Neural progenitor cell (in vitro differentiated cells): Measurements from ENCODE around the gene RIPOR3. TPM values are rescaled to one million over a fixed set of nuclear protein-coding genes. Genes with fewer than 3 reads are reported as not detected.
A peak's percentile ranks its signal among the peaks of the same experiment; 100 is the strongest.

Experiments
- DNase-seq: peaks from one replicate; pipeline ENCODE4 v3.0.0-alpha.2; 2016; ENCODE audit warnings: low spot score
- H2AFZ ChIP-seq: fragments of 200-600 bp; sonication (generic); replicated peaks from 2 replicates; pipeline ENCODE4 v1.6.1; 2016; ENCODE audit warnings: antibody characterized with exemption
- H3F3A ChIP-seq: fragments of 200-600 bp; sonication (generic); 2 replicates; pipeline ENCODE4 v1.6.1; 2016; ENCODE audit warnings: antibody characterized with exemption, low read depth
- H3K27ac ChIP-seq: fragments of 200-600 bp; sonication (generic); 2 replicates; pipeline ENCODE4 v1.5.1; 2016; ENCODE audit warnings: mild to moderate bottlenecking
- H3K27me3 ChIP-seq: fragments of 200-600 bp; sonication (generic); 2 replicates; pipeline ENCODE4 v1.6.1; 2016; ENCODE audit warnings: mild to moderate bottlenecking, moderate library complexity
- H3K36me3 ChIP-seq: fragments of 200-600 bp; sonication (generic); 2 replicates; pipeline ENCODE4 v1.5.1; 2016
- H3K4me1 ChIP-seq: fragments of 200-600 bp; sonication (generic); 2 replicates; pipeline ENCODE4 v1.6.1; 2016; ENCODE audit warnings: mixed run types
- H3K4me2 ChIP-seq: fragments of 200-600 bp; sonication (generic); 2 replicates; pipeline ENCODE4 v1.6.1; 2016
- H3K4me3 ChIP-seq: fragments of 200-600 bp; sonication (generic); 2 replicates; pipeline ENCODE4 v1.5.1; 2016
- H3K79me2 ChIP-seq: fragments of 200-600 bp; sonication (generic); 2 replicates; pipeline ENCODE4 v1.6.1; 2016; ENCODE audit warnings: low read depth
- H3K9ac ChIP-seq: fragments of 200-600 bp; sonication (generic); 2 replicates; pipeline ENCODE4 v1.6.1; 2016
- H3K9me3 ChIP-seq: fragments of 200-600 bp; sonication (generic); 2 replicates; pipeline ENCODE4 v1.5.1; 2016; ENCODE audit warnings: low read depth
- H4K20me1 ChIP-seq: fragments of 200-600 bp; sonication (generic); 2 replicates; pipeline ENCODE4 v1.6.1; 2016; ENCODE audit warnings: low read depth
- H3K27ac Mint-ChIP-seq: 3 replicates; pipeline ENCODE4 v1.8.0; 2021; ENCODE audit warnings: mixed read lengths
- H3K27me3 Mint-ChIP-seq: 2 replicates; pipeline ENCODE4 v1.8.0; 2022; ENCODE audit warnings: low read depth, mild to moderate bottlenecking, inconsistent platforms, moderate library complexity, mixed read lengths; ENCODE audit not compliant: insufficient read depth
- H3K36me3 Mint-ChIP-seq: 3 replicates; pipeline ENCODE4 v1.8.0; 2021; ENCODE audit warnings: mixed read lengths
- H3K4me1 Mint-ChIP-seq: 3 replicates; pipeline ENCODE4 v1.8.0; 2021; ENCODE audit warnings: mixed read lengths
- H3K4me3 Mint-ChIP-seq: 3 replicates; pipeline ENCODE4 v1.8.0; 2021; ENCODE audit warnings: mild to moderate bottlenecking, moderate library complexity, mixed read lengths
- H3K9me3 Mint-ChIP-seq: 3 replicates; pipeline ENCODE4 v1.8.0; 2020; ENCODE audit warnings: mixed read lengths
- EZH2 ChIP-seq: fragments of 200-600 bp; sonication (generic); IDR thresholded peaks from 2 replicates; pipeline ENCODE4 v1.6.1; 2017; ENCODE audit warnings: antibody characterized with exemption, mild to moderate bottlenecking, moderate library complexity
- EZH2phosphoT487 ChIP-seq: fragments of 200-600 bp; sonication (generic); IDR thresholded peaks from 2 replicates; pipeline ENCODE4 v1.6.1; 2017; ENCODE audit warnings: antibody characterized with exemption
- total RNA-seq: library from RNA; depleted of rRNA; stranded (reverse); fragments of >200 nt; gene quantifications from 2 replicates; pipeline ENCODE4 v1.2.3, GENCODE V29; 2015; ENCODE audit warnings: low replicate concordance
- TF ChIP-seq, protein P1 (sequence below): fragments of 200-600 bp; sonication (generic); IDR thresholded peaks from 2 replicates; pipeline ENCODE4 v1.5.1; 2017; ENCODE audit warnings: antibody characterized with exemption, mild to moderate bottlenecking

RIPOR3 gene
- total RNA-seq, 1 donor from 2014 or later, result 1.2 TPM

DNA sequence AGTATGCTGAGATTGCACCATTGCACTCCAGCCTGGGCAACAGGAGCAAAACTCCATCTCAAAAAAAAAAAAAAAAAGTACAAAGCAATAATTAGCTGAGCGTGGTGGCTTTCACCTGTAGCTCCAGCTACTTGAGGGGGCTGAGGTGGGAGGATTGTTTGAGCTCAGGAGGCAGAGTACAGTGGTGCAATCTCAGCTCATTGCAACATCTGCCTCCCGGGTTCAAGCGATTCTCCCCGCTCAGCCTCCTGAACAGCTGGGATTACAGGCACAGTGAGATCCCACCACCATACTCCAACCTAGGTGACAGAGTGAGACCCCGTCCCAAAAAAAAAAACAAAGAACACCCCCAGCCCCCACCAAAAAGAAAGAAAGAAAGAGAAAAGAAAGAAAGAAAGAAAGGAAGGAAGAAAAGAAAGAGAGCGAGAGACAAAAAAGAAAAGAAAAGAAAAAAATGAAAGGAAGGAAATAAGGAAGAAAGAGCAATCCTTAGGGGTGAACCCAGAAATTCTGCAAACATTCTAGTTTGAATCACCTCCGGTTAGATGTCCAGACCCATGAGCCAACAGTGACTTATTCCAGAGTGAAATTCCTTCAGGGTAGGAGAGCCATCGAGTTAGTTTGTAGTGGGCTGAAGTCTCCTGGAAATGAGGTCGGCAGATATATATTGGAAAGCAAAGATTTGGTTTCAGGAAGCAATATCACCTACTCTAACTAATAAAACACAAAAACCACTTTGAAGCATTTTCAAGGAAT lies 3.2 kb upstream of the RIPOR3 start:
- Mint-ChIP-seq H3K27ac (no peak overlapping the region), H3K4me1 (peaks cover 32% of the 10 kb centered on the region), H3K27me3 (peaks cover 6% of the 10 kb centered on the region), H3K36me3 (no peaks in the 10 kb centered on the region), H3K9me3 (no peaks in the 10 kb centered on the region), H3K4me3 (no peak overlapping the region)
- no peak overlapping the region for H3K27ac ChIP-seq
- peaks cover 28% of the 10 kb centered on the region for H3K4me1 ChIP-seq
- no peak overlapping the region for H3K4me2 ChIP-seq
- H4K20me1 ChIP-seq, result no peaks in the 10 kb centered on the region
- no peak for TF ChIP-seq EZH2
- H3K4me3 ChIP-seq, result no peak overlapping the region
- H3K27me3 ChIP-seq, result no peaks in the 10 kb centered on the region
- no peaks in the 10 kb centered on the region for H3K36me3 ChIP-seq
- no peak for DNase-seq
- no peaks in the 10 kb centered on the region for H3K9me3 ChIP-seq
- H3K79me2 ChIP-seq, result no peaks in the 10 kb centered on the region
- no peak overlapping the region for H3K9ac ChIP-seq
- peaks cover 32% of the 10 kb centered on the region for H3F3A ChIP-seq
- H2AFZ ChIP-seq, result no peak overlapping the region

DNA sequence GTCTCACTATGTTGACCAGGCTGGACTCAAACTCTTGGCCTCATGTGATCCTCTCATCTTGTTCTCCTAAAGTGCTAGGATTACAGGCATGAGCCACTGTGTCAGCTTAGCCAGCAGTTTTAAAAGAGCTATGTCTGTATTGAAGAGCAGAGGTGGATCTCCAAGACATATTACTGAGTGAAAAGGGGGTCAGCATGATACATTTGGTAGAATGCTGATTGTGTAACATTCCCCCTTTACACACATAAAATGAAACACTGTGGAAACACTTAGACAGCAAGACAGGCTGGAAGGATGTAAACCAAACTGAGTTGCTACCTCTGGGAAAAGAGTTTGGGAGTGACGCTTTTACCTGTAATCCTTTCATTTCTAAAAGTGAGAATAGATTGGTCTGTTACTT lies 1.7 kb upstream of the RIPOR3 start:
- no peaks in the 10 kb centered on the region for H3K27me3 ChIP-seq
- H3K9me3 Mint-ChIP-seq, result no peaks in the 10 kb centered on the region

DNA sequence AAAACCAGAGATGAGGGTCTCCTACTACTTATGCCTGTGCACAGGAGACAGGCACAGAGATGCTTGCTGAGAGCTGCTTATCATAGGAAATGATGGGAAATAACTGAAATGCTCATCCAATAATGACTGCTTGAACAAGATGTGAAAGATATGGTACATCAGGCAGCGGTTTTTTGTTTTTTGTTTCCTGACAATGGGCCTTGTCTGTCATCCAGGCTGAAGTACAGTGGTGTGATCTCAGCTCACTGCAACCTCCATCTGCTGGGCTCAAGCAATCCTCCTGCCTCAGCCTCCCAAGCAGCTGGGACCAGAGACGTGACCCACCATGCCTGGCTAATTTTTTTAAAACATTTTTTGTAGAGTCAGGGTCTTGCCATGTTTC lies 1.2 kb upstream of the RIPOR3 start:
- H3K4me2 ChIP-seq, result peak overlapping the region; percentile 87

More for the DNA sequence above, 1.7 kb upstream of the RIPOR3 start:
- Mint-ChIP-seq H3K27me3 (peaks cover 8% of the 10 kb centered on the region), H3K36me3 (no peaks in the 10 kb centered on the region), H3K4me1 (peaks cover 35% of the 10 kb centered on the region), H3K27ac (no peak overlapping the region), H3K4me3 (no peak overlapping the region)
- Histone ChIP-seq H3F3A (peaks cover 32% of the 10 kb centered on the region), H2AFZ (no peak overlapping the region), H3K4me3 (no peak overlapping the region), H3K9ac (no peak overlapping the region), H3K36me3 (no peaks in the 10 kb centered on the region), H3K4me1 (peaks cover 28% of the 10 kb centered on the region), H4K20me1 (no peaks in the 10 kb centered on the region), H3K9me3 (no peaks in the 10 kb centered on the region), H3K4me2 (no peak overlapping the region), H3K27ac (no peak overlapping the region), H3K79me2 (no peaks in the 10 kb centered on the region)
- DNase-seq, result no peak
- TF ChIP-seq EZH2 (no peak), EZH2phosphoT487 (no peak)
- TF ChIP-seq, protein P1, sequence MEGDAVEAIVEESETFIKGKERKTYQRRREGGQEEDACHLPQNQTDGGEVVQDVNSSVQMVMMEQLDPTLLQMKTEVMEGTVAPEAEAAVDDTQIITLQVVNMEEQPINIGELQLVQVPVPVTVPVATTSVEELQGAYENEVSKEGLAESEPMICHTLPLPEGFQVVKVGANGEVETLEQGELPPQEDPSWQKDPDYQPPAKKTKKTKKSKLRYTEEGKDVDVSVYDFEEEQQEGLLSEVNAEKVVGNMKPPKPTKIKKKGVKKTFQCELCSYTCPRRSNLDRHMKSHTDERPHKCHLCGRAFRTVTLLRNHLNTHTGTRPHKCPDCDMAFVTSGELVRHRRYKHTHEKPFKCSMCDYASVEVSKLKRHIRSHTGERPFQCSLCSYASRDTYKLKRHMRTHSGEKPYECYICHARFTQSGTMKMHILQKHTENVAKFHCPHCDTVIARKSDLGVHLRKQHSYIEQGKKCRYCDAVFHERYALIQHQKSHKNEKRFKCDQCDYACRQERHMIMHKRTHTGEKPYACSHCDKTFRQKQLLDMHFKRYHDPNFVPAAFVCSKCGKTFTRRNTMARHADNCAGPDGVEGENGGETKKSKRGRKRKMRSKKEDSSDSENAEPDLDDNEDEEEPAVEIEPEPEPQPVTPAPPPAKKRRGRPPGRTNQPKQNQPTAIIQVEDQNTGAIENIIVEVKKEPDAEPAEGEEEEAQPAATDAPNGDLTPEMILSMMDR, result no peak

More for the DNA sequence above, 1.2 kb upstream of the RIPOR3 start:
- no peaks in the 10 kb centered on the region for H3K79me2 ChIP-seq
- H3K9me3 Mint-ChIP-seq, result no peaks in the 10 kb centered on the region
- H3K4me3 ChIP-seq, result no peak overlapping the region
- no peak overlapping the region for H3K27ac ChIP-seq
- H3F3A ChIP-seq, result peaks cover 32% of the 10 kb centered on the region
- peak overlapping the region; percentile 76 for H3K4me3 Mint-ChIP-seq
- TF ChIP-seq EZH2phosphoT487 (no peak), EZH2 (no peak)
- TF ChIP-seq, protein P1, result no peak
- H3K9ac ChIP-seq, result no peak overlapping the region
- no peak for DNase-seq
- H3K4me1 ChIP-seq, result peaks cover 28% of the 10 kb centered on the region
- H3K36me3 ChIP-seq, result no peaks in the 10 kb centered on the region
- H3K4me1 Mint-ChIP-seq, result peaks cover 35% of the 10 kb centered on the region
- peaks cover 8% of the 10 kb centered on the region for H3K27me3 Mint-ChIP-seq
- no peaks in the 10 kb centered on the region for H4K20me1 ChIP-seq
- H3K9me3 ChIP-seq, result no peaks in the 10 kb centered on the region
- no peak overlapping the region for H3K27ac Mint-ChIP-seq
- no peaks in the 10 kb centered on the region for H3K27me3 ChIP-seq
- H3K36me3 Mint-ChIP-seq, result no peaks in the 10 kb centered on the region
- peak overlapping the region; percentile 97 for H2AFZ ChIP-seq
